IPS-15b (cell line): ENCODE data around the gene FGGY.

Experiments
- H3K27me3 ChIP-seq: one replicate; pipeline ENCODE4 v1.6.1; 2013; ENCODE audit warnings: low read length; ENCODE audit not compliant: control insufficient read depth, insufficient read depth
- H3K36me3 ChIP-seq: one replicate; pipeline ENCODE4 v1.6.1; 2013; ENCODE audit warnings: low read length; ENCODE audit not compliant: control insufficient read depth, insufficient read depth
- H3K4me1 ChIP-seq: one replicate; pipeline ENCODE4 v1.6.1; 2013; ENCODE audit warnings: mild to moderate bottlenecking, low read length; ENCODE audit not compliant: control insufficient read depth, insufficient read depth
- H3K4me3 ChIP-seq: one replicate; pipeline ENCODE4 v1.5.1; 2013; ENCODE audit warnings: low read depth, low read length
- H3K9ac ChIP-seq: one replicate; pipeline ENCODE4 v1.6.1; 2013; ENCODE audit warnings: low read depth, mild to moderate bottlenecking, low read length
- H3K9me3 ChIP-seq: one replicate; pipeline ENCODE4 v1.6.1; 2013; ENCODE audit warnings: mild to moderate bottlenecking, low read length; ENCODE audit not compliant: control insufficient read depth, insufficient read depth

Gene FGGY

DNA sequence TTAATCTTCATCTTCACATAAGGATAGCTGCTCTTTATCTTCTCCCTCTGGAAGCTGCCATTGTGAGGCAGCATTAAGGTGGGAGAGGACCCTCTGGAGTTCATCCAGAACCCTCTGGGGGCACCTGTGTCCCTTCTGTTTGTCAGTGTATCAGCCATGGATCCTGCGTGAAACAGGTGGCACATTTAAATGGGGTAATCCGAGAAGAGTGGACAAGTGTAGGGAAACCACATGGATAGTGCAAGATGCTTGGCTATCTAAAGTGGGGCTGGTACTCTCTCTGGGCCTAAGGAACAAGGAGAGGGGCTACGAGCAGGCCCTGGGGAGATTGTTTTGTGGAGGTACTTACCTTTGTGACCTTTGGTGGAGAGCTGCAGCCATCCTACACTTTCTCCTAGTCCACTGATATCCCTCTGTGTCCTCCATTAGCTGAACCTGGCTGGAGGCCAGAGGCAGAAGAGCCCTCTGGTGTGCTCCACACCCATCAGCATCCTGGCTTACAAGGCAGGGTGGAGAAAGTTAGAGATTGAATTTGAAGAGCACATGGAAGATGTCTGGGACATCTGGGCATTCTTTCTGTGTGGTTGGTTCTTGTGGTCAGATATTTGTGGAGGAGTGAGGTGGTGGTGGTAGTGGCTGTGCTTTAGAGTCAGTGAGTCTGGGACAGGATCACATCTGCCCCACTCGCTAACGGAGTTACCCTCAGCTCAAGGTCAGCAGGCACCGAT is 117.7 kb downstream of the FGGY start:
- no peak overlapping the region for H3K4me3 ChIP-seq
- peaks cover 10% of the 10 kb centered on the region for H3K4me1 ChIP-seq
- H3K9me3 ChIP-seq: no peaks in the 10 kb centered on the region
- H3K36me3 ChIP-seq: no peaks in the 10 kb centered on the region
- H3K9ac ChIP-seq: no peak overlapping the region
- no peaks in the 10 kb centered on the region for H3K27me3 ChIP-seq

- Histone ChIP-seq H3K9me3 (no peaks in the 10 kb centered on the region), H3K4me3 (no peak overlapping the region), H3K9ac (no peak overlapping the region), H3K4me1 (peaks cover 10% of the 10 kb centered on the region), H3K27me3 (no peaks in the 10 kb centered on the region), H3K36me3 (no peaks in the 10 kb centered on the region)
These were observed 118.5 kb downstream of the FGGY start for GRCh38 chr1:59415286-59415850.

DNA sequence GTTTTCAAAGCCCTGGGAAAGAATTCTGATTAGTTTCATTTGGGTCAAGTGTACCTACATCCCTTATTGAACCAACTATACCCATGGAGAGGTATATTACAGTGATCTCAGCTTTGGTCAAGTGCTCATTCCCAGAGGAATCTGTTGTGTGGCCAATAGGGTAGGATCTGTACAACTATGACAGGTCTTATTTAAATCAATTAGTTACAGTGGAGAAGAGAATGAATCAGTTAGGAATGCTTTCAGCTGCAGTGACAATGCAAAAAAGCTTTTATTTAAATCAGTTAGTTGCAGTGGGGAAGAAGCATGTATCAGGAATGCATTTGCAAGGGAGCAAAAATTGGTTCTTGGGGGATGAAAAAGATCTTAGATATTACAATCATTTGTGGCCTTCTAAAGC is 119.0 kb downstream of the FGGY start:
- Histone ChIP-seq H3K4me1 (peaks cover 10% of the 10 kb centered on the region), H3K27me3 (no peaks in the 10 kb centered on the region), H3K9ac (no peak overlapping the region), H3K36me3 (no peaks in the 10 kb centered on the region), H3K9me3 (no peaks in the 10 kb centered on the region), H3K4me3 (no peak overlapping the region)

DNA sequence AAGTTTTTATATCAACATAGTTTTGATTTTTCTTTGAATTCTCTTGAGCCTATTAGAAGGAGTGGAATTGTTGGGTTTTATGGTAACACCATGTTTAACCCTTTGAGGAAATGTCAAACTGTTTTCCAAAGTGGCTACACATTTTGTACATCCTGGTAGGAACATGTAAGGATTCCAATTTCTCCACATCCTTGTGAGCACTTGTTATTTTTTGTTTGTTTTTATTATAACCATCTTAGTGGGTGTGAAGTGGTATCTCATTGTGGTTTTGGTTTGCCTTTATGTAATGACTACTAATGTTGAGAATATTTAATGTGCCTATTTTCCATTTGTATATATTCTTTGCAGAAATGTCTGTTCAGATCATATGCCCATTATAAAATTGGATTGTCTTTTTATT is 120.5 kb downstream of the FGGY start:
- Histone ChIP-seq H3K9ac (no peak overlapping the region), H3K4me1 (peaks cover 10% of the 10 kb centered on the region), H3K4me3 (no peak overlapping the region), H3K9me3 (no peaks in the 10 kb centered on the region), H3K36me3 (no peaks in the 10 kb centered on the region), H3K27me3 (no peaks in the 10 kb centered on the region)

- no peaks in the 10 kb centered on the region for H3K36me3 ChIP-seq
- no peak overlapping the region for H3K4me3 ChIP-seq
- H3K9ac ChIP-seq: no peak overlapping the region
- H3K4me1 ChIP-seq: peaks cover 10% of the 10 kb centered on the region
- H3K27me3 ChIP-seq: no peaks in the 10 kb centered on the region
- H3K9me3 ChIP-seq: no peaks in the 10 kb centered on the region
These were observed 121.7 kb downstream of the FGGY start for GRCh38 chr1:59418363-59419144.

- Histone ChIP-seq H3K27me3 (no peaks in the 10 kb centered on the region), H3K4me1 (peaks cover 10% of the 10 kb centered on the region)
These were observed 122.7 kb downstream of the FGGY start for GRCh38 chr1:59419361-59420140.

GRCh38 chr1:59421232-59421920 is 124.5 kb downstream of the FGGY start:
- Histone ChIP-seq H3K9me3 (no peaks in the 10 kb centered on the region), H3K4me1 (peaks cover 10% of the 10 kb centered on the region), H3K9ac (no peak overlapping the region), H3K4me3 (no peak overlapping the region), H3K36me3 (no peaks in the 10 kb centered on the region), H3K27me3 (no peaks in the 10 kb centered on the region)

More at GRCh38 chr1:59419361-59420140, 122.7 kb downstream of the FGGY start:
- H3K36me3 ChIP-seq: no peaks in the 10 kb centered on the region
- H3K9ac ChIP-seq: no peak overlapping the region
- H3K9me3 ChIP-seq: no peaks in the 10 kb centered on the region
- no peak overlapping the region for H3K4me3 ChIP-seq

GRCh38 chr1:59422921-59423575 is 126.2 kb downstream of the FGGY start:
- no peak overlapping the region for H3K4me3 ChIP-seq
- no peaks in the 10 kb centered on the region for H3K27me3 ChIP-seq
- H3K36me3 ChIP-seq: no peaks in the 10 kb centered on the region
- no peak overlapping the region for H3K9ac ChIP-seq
- H3K4me1 ChIP-seq: peaks cover 7% of the 10 kb centered on the region
- H3K9me3 ChIP-seq: no peaks in the 10 kb centered on the region

- Histone ChIP-seq H3K9ac (no peak overlapping the region), H3K4me3 (no peak overlapping the region), H3K4me1 (no peaks in the 10 kb centered on the region), H3K27me3 (no peaks in the 10 kb centered on the region), H3K9me3 (no peaks in the 10 kb centered on the region), H3K36me3 (no peaks in the 10 kb centered on the region)
These were observed 130.3 kb downstream of the FGGY start for GRCh38 chr1:59427155-59427554.

- H3K4me1 ChIP-seq: no peaks in the 10 kb centered on the region
- H3K27me3 ChIP-seq: no peaks in the 10 kb centered on the region
- H3K9ac ChIP-seq: no peak overlapping the region
- H3K9me3 ChIP-seq: no peaks in the 10 kb centered on the region
- H3K4me3 ChIP-seq: no peak overlapping the region
- no peaks in the 10 kb centered on the region for H3K36me3 ChIP-seq
These were observed 130.9 kb downstream of the FGGY start for GRCh38 chr1:59427784-59428183.

- no peaks in the 10 kb centered on the region for H3K27me3 ChIP-seq
- H3K4me3 ChIP-seq: no peak overlapping the region
- no peaks in the 10 kb centered on the region for H3K4me1 ChIP-seq
- H3K9ac ChIP-seq: no peak overlapping the region
- no peaks in the 10 kb centered on the region for H3K9me3 ChIP-seq
- no peaks in the 10 kb centered on the region for H3K36me3 ChIP-seq
These were observed 131.9 kb downstream of the FGGY start for GRCh38 chr1:59428828-59429227.
